ENCODE measurements around the gene PPM1B.
"Not testable (repeated sequence)": the region's sequence is repeated elsewhere in the genome, so short reads cannot be mapped to it uniquely, and the experiment has no call there.

PPM1B gene

DNA sequence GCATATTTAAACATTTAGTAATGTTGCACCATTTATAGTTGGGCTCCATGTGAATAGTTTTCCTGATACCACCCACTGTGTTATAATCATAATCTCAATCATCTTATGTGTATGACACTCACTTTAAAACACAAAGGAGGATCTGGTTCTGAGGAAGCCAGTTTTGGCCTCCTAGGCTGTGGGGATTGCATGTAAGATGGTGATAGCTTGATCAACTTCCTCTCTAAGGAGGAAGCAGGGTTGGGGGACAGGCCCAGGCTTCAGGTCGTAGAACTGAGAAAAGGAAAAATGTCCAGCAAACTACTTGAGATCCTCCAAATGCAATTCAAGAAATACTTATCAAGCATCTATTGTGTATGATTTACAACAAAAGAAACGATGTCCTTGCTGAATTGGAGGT lies 4.9 kb upstream of the PPM1B start:
- DNase-seq (ENCODE audit: low spot score) = no peak

DNA sequence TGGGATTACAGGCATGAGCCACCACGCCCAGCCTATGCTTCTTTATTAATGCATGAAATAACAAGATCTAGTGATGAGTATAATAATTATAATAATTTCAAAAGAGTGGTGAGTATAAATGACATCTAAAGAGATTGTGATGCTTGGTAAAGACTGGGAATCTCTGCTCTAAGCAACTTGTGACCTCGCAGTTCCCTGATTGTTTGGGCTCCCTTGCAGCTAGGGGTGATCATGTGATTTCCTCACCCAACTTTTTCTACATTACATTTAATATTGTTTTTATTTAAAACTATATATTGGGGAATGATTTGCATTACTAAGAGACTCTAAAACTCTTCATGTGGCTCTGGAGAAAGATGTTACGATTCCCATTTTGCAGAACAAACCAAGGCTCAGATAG lies 4.1 kb upstream of the PPM1B start:
- DNase-seq (ENCODE audit: low spot score) = no peak

DNA sequence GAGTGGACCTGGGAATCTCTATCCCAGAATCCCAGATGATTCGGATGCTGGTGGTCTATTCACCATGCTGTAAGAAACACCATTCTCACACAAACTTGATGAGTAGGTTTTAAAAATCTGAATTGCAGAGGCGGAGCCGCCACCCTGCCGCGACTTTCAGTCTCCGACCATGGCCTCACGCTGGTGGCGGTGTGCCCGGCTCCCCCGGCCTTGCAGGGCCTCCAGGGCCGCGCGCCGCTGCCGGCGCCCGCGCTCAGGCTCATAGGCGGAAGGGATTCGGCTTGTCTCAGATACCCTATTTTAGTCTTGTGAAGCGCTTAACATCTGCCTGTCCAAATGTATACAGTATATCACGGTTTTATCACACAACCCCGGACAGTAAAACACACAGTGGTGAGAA lies 2.6 kb upstream of the PPM1B start:
- no peak for DNase-seq (ENCODE audit: low spot score)

DNA sequence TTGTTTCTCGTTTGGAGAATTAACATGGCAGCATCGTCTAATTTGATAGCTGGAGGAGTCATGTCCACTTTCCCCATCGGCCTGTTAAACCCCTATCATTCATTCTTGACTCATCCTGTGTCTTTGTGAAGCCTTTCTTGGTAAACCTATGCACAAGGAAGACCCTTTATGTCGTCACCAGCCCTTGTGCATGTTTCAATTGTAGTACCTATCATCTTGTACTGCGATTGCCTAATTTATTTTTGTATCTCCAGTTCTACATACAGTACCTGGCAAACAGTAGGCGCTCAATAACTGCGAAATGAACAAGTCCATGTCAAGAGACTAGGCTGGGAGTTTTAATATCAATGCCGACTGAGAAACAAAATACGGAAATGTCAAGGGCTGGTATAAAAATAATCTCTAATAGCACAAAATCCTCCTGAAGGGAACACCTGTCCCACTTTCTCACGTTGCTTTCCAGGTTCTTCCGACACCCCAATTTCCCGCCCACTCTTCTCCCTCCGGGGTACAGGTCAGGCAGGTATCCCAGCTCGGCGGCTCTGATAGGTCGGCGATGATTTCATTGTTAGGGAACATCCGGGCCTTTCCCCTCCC lies 1.3 kb upstream of the PPM1B start:
- no peak for DNase-seq (ENCODE audit: low spot score)

DNA sequence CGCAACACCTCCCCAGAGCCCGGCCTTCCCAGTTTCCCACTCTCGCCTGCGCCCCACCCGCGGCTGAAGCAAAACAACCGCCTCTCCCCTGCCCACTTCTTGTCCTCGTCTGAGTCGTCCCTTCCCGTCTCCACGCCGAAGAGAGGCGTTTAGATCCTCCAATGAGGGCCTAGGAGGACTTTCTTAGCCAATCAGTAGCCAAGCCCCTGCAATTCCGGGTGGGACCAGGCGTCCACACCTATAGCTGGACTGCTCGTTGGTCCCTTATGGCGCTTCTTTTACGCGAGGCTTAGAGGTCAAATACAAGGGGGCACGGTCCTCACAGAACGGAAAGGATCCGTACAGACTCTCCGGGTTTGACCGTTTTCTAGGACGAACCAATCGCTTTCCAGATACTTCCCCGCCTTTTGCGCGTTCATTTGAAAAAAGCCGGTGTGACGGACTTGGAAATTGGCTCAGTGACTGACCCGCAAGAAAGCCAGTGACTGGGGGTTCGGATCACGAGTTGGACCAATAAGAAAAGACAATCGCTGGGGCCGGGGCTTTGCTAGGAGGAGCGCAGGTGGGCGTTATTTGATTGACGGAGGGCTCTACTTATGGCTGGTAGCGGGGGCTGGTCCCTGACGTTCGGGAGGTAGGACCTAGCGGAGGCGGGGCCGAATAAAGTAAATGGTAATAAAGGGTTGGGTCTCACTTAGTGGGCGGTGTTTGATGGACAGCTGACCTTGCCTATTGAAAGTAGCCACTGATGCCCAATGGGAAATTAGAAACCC lies 581 bp upstream of the PPM1B start:
- peak; percentile 97 for DNase-seq (ENCODE audit: low spot score)

DNA sequence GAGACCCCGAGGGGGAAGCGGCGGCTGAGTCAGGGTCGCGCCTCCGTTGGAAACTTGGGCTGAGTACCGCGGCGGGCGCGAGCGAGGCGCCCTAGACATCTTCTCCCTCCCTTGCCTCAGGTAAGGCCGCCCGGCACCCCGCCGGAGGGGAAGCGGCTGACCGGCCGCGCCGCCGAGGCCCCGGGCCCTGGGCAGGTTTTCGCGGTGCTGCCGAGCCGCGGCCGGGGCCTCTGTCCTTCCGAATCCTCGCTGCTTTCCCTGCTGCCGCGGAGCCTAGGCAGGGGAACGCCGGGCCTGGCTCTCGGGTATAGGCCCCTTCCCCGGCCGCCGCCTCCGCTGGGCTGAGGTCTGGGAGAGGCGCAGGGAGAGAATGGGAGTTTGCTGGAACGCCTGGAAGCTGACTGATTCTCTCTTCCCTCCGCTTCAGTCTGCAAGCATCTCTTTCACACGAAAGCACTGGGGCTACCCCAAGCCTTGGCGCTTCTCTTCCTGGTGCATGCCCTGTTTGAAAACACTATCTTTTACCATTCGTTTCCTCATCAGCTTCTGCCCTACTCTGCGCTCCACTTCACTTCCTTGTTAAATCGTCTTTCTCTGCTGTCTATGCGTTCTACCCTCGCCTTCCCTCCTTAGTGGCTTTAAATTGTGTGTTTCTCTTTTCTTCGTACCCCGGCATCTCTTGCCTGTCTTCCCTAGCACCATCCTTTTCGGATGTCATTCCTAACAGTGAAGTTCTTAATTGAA lies 652 bp downstream of the PPM1B start:
- DNase-seq (ENCODE audit: low spot score) = no peak

DNA sequence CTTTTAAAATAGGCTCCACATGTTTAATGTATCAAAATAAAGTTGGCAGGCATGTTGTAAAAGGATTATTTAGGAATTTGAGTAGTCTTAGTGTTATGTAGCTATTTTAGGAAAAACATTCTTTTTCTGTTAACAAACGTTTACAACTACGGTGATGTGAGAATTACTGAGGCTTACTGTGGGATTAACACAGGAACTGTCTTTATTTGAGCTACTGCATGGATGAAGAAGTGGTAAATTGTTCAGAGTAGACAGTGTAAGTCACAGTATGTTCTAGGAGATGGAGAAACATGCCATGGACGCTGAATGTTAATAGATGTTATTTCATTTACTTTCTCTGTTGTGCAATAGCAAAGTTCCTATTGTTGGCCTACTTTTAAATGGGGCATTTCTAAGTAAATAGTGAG lies 1.6 kb downstream of the PPM1B start:
- no peak for DNase-seq (ENCODE audit: low spot score)

DNA sequence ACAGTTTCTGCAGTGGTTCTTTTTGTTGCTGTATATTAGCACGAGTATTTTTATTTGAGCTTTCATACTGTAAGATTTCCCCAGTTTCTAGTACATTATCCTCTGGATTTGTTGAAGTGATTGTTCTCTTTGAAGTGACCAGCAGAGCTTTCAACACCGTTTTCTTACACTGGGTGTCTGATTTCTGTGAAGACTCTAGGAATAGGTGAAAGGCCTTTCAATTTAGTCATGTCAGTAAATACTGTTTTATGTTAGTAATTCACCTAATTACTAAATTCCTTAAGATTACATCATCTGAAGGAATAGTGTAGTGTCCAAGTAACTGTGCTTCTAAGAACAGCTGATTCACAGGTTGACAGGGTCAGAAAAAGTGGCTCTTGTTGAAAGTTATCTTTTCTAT lies 2.3 kb downstream of the PPM1B start:
- DNase-seq (ENCODE audit: low spot score) = no peak

DNA sequence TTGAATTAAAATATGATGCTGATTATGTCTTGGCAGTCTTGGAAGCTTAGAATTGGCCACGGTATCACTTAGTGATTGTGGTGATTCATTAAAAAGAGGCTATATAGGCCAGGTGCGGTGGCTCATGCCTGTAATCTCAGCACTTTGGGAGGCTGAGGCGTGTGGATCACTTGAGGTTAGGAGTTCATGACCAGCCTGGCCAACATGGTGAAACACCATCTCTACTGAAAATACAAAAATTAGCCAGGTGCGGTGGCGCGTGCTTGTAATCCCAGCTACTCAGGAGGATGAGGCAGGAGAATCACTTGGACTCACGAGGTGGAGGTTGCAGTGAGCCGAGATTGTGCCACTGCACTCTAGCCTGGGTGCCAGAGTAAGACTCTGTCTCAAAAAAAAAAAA lies 2.8 kb downstream of the PPM1B start:
- DNase-seq (ENCODE audit: low spot score) = not testable (repeated sequence)

DNA sequence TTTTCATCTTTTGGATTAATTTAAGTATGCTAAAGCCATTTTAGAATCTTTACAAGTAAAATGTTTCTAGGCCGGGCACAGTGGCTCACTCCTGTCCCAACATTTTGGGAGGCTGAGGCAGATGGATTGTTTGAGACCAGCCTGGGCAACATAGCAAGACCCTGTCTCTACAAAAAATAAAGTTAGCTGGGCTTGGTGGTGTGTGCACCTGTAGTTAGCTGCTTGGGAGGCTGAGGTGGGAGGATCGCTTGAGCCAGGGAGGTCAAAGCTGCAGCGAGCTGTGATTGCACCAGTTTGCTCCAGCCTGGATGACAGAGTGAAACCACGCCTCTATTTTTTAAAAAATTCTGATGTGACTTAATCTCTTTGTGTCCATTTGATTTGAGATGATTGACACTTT lies 3.9 kb downstream of the PPM1B start:
- DNase-seq (ENCODE audit: low spot score) = no peak

DNA sequence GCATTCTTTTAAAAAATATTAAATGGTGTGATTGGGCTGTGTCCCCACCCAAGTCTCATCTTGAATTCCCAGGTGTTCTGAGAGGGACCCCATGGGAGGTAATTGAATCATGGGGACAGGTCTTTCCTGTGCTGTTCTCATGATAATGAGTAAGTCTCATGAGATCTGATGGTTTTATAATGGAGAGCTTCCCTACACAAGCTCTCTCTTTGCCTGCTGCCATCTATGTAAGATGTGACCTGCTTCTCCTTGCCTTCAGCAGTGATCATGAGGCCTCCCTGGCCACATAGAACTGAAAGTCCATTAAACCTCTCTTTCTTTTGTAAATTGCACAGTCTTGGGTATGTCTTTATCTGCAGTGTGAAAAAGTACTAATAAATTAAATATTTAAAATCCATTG lies 10.3 kb downstream of the PPM1B start:
- DNase-seq (ENCODE audit: low spot score) = no peak

DNA sequence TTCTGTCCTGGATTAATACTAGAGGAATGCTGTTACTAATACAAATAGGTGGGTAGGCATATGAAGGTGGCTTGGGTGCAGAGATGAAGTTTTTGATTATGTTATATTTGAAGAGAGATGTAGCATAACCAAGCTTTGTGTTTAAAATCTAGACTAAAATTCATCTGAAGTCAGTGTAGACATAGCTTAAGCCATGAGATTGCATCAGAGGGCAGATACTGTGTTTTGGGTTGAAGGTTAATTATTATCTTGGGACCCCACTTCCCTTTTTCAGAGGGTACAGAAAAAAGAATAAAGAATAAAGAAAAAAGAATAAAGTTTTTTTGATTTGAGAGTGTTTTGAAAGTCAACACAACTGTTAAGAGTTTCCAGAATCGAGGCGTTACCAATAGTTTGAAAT lies 13.0 kb downstream of the PPM1B start:
- no peak for DNase-seq (ENCODE audit: low spot score)

DNA sequence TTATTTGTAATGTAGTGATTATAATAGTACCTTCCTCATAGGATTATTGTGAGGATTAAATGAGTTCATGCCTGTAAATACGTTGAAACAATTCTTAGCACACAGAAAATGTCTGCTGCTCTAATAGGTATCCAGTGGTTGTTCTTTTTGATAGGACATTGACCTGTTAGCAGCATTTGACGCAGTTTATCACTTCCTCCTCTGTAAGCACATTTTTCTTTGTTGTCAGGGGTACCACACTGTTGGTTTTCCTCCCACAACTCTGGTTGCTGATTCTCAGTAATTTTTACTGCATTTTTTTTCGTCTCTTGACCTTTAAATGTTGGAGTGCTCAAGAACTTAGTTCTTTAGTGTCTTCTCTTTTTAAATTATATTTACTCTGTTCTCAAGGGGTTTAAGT lies 15.4 kb downstream of the PPM1B start:
- DNase-seq (ENCODE audit: low spot score) = no peak

DNA sequence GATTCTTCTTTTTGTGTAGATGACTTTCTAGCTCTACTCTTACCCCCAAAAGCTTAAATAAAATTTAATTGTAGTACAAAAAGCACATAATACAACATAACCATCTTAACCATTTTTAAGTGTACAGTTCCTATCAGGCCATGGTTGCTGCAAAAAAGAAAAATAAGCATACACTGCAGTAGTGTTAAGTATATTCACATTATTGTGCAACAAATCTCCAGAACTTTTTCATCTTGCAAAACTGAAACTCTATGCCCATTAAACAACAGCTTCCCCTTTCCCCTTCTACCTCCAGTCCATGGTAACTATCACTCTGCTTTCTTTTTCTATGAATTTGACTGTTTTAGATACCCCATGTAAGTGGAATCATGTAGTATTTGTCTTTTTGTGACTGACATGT lies 18.1 kb downstream of the PPM1B start:
- DNase-seq (ENCODE audit: low spot score) = no peak

DNA sequence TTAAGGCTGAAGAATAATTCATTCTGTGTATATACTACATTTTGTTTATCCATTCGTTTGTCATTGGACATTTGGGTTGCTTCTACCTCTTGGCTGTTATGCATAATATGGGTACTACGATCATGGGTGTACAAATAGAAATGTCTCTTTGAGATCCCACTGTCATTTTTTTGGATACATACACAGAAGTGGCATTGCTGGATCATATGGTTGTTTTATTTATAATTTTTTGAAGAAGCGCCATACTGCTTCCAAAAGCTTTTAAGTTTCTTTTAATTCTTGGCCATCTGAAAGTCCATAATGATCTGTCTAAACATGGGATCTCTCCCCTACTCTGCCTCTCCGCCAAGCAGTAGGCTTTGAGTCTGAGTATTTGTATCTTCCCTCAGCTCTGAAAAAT lies 18.6 kb downstream of the PPM1B start:
- DNase-seq (ENCODE audit: low spot score) = no peak

DNA sequence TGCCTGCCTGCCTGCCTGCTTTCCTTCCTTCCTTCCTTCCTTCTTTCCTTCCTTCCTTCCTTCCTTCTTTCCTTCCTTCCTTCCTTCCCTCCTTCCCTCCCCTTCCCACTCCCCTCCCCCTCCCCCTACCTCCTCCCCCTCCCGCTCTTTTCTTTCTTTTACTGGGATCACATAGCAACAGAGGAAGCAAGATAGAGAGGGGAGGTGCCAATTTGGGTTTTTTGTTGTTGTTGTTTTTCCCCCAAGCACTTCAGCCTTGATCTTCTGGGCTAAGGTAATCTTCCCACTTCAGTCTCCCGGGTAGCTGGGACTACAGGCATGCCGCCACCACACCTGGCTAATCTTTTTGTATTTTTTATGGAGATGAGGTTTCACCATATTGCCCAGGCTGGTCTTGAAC lies 20.0 kb downstream of the PPM1B start:
- no peak for DNase-seq (ENCODE audit: low spot score)

DNA sequence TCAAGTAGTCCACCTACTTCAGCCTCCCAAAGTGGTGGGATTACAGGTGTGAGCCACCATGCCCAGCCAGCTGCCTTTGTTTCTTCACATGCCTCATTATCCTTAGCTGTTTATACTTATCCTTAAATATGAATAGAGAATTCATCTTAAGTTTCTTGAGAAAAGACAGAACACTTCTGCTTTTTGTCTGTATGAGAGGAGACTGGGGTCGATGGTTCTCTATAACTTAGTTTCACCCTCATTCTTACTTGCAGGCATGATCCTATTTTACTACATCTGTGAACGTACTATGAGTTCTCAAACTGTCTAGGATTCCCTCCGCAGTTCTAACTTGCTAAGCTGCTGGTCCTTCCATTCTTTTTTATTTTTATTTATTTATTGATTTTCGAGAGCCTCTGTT lies 20.4 kb downstream of the PPM1B start:
- DNase-seq (ENCODE audit: low spot score) = no peak

DNA sequence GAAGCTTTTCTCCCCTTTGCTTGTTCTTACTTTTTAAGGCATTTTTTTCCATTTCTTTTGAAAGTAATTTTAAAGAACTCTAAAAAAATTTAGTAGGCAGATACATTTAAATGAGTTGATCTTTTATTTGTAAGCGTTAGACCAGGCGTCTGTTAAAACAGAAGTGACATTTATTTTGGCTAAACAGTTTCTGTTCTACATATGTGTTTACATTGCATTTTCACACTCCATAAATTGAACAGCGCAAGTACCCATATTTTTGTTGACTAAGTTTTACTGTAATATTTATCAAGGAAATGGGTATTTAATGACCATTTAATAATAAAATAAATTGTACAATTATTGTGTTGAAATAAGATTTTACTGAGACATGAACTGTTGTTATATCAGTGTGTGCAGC lies 21.9 kb downstream of the PPM1B start:
- no peak for DNase-seq (ENCODE audit: low spot score)

DNA sequence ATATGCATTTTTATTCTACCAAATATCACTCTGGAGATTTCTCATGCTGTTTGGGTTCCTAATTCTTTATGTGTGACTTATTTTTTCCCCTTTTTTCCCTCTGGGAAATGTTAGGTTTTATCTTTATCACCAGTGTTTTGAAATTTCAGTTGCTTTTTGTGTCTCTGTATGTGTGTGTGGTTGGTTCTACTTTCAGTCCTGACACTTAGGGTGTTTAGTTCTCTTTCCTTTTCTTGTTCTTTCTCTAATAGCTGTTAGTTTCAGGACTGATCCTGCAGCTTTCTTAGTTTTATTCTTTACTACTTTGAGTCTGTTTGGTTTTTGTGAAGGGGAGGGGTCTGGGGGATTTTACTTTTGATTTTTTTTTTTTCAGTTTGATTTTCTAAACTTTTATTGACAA lies 23.1 kb downstream of the PPM1B start:
- no peak for DNase-seq (ENCODE audit: low spot score)

DNA sequence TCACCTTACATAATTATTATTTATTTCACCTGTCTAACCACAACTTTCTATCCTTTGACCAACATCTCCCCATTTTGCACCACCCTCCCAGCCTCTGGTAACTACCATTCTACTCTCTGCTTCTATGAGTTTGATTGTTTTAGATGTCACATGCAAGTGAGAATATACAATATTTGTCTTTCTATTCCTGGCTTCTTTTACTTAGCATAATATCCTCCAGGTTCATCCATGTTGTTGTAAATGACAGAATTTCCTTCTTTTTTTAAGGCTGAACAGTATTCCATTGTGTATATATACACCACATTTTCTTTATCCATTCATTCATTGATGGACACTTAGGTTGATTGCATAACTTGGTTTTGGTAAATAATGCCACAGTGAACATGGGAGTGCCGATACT lies 24.0 kb downstream of the PPM1B start:
- no peak for DNase-seq (ENCODE audit: low spot score)

DNA sequence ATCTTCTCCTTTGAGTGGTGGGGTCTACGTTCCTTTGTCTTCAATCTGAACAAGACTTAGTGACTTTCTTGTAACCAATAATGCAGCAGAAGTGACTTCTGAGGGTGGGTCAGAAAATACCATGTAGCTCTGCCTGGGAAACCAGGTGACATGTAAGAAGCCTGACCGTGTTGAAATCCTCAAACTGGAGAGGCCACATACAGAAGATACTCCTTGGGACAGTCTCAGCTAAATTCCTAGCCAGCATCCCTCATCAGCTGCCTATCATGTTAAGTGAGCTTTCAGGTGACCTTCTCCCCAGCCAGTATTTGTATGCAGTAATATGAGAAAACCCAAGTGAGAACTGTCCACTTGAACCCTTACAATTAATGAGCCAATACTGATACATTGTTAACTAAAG lies 27.0 kb downstream of the PPM1B start:
- no peak for DNase-seq (ENCODE audit: low spot score)

DNA sequence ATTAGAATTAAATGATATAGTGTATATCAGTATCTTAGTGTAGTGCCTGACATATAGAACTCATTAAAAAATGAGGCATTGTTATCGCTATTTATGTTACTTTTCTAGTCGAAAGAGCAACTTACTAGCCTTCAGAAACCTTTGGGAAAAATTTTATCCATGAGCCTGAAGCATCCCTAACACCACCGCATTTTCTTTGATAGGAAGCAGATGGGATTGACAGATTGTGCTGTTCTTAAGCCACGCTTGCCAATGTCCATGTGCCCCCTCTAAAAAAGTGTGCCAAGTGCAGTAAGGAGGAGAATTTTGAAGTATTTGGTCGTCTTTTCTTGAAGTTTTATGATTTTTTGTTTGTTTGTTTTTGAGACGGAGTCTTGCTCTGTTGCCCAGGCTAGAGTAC lies 29.1 kb downstream of the PPM1B start:
- no peak for DNase-seq (ENCODE audit: low spot score)

DNA sequence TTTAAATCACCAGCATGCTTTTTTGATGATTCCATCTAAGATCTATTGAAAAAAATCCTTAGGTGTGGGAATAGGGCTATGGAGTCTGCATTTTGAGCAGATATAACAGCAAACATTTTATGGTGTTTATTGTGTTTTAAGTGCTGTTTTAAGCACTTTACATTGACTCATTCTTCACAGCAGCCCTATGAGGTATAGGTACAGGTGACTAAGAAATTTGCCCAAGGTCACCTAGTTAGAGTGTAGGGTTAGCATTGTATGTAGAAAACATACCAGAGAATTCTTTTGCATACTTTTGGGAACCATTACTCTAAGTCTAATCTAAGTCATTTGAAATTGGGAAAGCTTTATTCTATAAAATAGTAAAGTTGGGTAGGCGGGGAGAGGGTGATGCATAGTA lies 31.3 kb downstream of the PPM1B start:
- no peak for DNase-seq (ENCODE audit: low spot score)

DNA sequence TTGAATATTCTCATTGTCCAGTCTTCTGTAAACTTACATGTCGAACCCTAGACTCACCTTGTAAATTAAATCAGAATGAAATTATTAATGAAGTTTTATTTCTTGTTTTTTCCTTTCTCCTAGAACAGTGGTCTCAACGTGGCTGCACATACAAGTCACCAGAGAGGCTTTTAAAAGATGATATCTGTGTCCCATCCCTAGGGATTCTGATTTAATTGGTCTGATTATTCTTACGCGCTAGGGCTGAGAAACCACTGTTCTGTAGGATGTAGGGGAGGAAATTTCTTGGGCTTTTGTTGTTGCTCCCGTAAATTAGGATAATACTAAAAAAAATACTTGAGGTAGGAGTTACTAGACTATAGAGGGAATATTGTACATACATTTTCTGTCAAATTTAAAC lies 32.1 kb downstream of the PPM1B start:
- no peak for DNase-seq (ENCODE audit: low spot score)
